ENCODE measurements around the gene SMIM29. TPM values are rescaled to one million over a fixed set of nuclear protein-coding genes. Genes with fewer than 3 reads are reported as not detected.
A peak's percentile ranks its signal among the peaks of the same experiment; 100 is the strongest.

Gene SMIM29
- total RNA-seq, 2 donors from 2014 or later, result 7.2 to 7.9 TPM

GRCh38 chr6:34229877-34230276 is 18.9 kb downstream of the SMIM29 start:
- Mint-ChIP-seq H3K36me3 (ENCODE audit: low read depth) (no peaks in the 10 kb centered on the region), H3K4me3 (no peak overlapping the region), H3K4me1 (peaks cover 47% of the 10 kb centered on the region), H3K27me3 (ENCODE audit: insufficient read depth) (no peaks in the 10 kb centered on the region), H3K9me3 (no peaks in the 10 kb centered on the region), H3K27ac (no peak overlapping the region)
- Histone ChIP-seq H3K4me1 (ENCODE audit: control insufficient read depth, insufficient read depth, low read length) (peaks cover 11% of the 10 kb centered on the region), H3K9ac (ENCODE audit: extremely low read depth, low read length, poor library complexity, severe bottlenecking) (no peak overlapping the region), H3K36me3 (ENCODE audit: control insufficient read depth, insufficient read depth, low read length) (no peaks in the 10 kb centered on the region), H3K9me3 (ENCODE audit: control insufficient read depth, low read length) (no peaks in the 10 kb centered on the region), H3K27me3 (ENCODE audit: control insufficient read depth, insufficient read depth, low read length, poor library complexity, severe bottlenecking) (no peaks in the 10 kb centered on the region), H3K27ac (ENCODE audit: low read depth, low read length) (no peak overlapping the region), H3K4me3 (ENCODE audit: low read length) (no peak overlapping the region)
- WGBS, 2 experiments (ENCODE audit: insufficient coverage in 1 of 2, insufficient read length in 1 of 2), result 92 to 100% methylated on average over 1 to 8 of the region's 8 CpGs
- TF ChIP-seq CTCF (conservative IDR thresholded peaks at IDR 0.05), result no peak
- DNase-seq, result no peak

GRCh38 chr6:34227761-34228421 is 20.9 kb downstream of the SMIM29 start:
- H3K27me3 ChIP-seq (ENCODE audit: control insufficient read depth, insufficient read depth, low read length, poor library complexity, severe bottlenecking), result no peaks in the 10 kb centered on the region
- no peaks in the 10 kb centered on the region for H3K9me3 ChIP-seq (ENCODE audit: control insufficient read depth, low read length)
- no peak overlapping the region for H3K9ac ChIP-seq (ENCODE audit: extremely low read depth, low read length, poor library complexity, severe bottlenecking)
- no peaks in the 10 kb centered on the region for H3K9me3 Mint-ChIP-seq
- no peaks in the 10 kb centered on the region for H3K36me3 ChIP-seq (ENCODE audit: control insufficient read depth, insufficient read depth, low read length)
- DNase-seq, result peak; percentile 69
- H3K4me3 ChIP-seq (ENCODE audit: low read length), result no peak overlapping the region
- TF ChIP-seq CTCF (conservative IDR thresholded peaks at IDR 0.05), result no peak
- WGBS, 2 experiments (ENCODE audit: insufficient coverage in 1 of 2, insufficient read length in 1 of 2), result 95% methylated on average over 15 to 16 of the region's 16 CpGs
- no peaks in the 10 kb centered on the region for H3K36me3 Mint-ChIP-seq (ENCODE audit: low read depth)
- peaks cover 12% of the 10 kb centered on the region for H3K4me1 ChIP-seq (ENCODE audit: control insufficient read depth, insufficient read depth, low read length)
- H3K27ac ChIP-seq (ENCODE audit: low read depth, low read length), result no peak overlapping the region
- H3K27ac Mint-ChIP-seq, result peak overlapping the region; percentile 94
- peaks cover 39% of the 10 kb centered on the region for H3K4me1 Mint-ChIP-seq
- no peaks in the 10 kb centered on the region for H3K27me3 Mint-ChIP-seq (ENCODE audit: insufficient read depth)
- H3K4me3 Mint-ChIP-seq, result peak overlapping the region; percentile 34

- H3K4me1 Mint-ChIP-seq, result peaks cover 37% of the 10 kb centered on the region
- H3K9me3 ChIP-seq (ENCODE audit: control insufficient read depth, low read length), result no peaks in the 10 kb centered on the region
- H3K9ac ChIP-seq (ENCODE audit: extremely low read depth, low read length, poor library complexity, severe bottlenecking), result no peak overlapping the region
- H3K27me3 ChIP-seq (ENCODE audit: control insufficient read depth, insufficient read depth, low read length, poor library complexity, severe bottlenecking), result no peaks in the 10 kb centered on the region
- H3K4me3 ChIP-seq (ENCODE audit: low read length), result no peak overlapping the region
- no peak overlapping the region for H3K27ac ChIP-seq (ENCODE audit: low read depth, low read length)
- H3K36me3 ChIP-seq (ENCODE audit: control insufficient read depth, insufficient read depth, low read length), result no peaks in the 10 kb centered on the region
- no peaks in the 10 kb centered on the region for H3K27me3 Mint-ChIP-seq (ENCODE audit: insufficient read depth)
- 73 to 75% methylated on average over 8 to 15 of the region's 15 CpGs for WGBS, 2 experiments (ENCODE audit: insufficient coverage in 1 of 2, insufficient read length in 1 of 2)
- peak; percentile 69 for TF ChIP-seq CTCF (conservative IDR thresholded peaks at IDR 0.05)
- DNase-seq, result peak; percentile 90
- peak overlapping the region; percentile 34 for H3K4me3 Mint-ChIP-seq
- peak overlapping the region; percentile 94 for H3K27ac Mint-ChIP-seq
- no peaks in the 10 kb centered on the region for H3K9me3 Mint-ChIP-seq
- H3K36me3 Mint-ChIP-seq (ENCODE audit: low read depth), result no peaks in the 10 kb centered on the region
- peaks cover 12% of the 10 kb centered on the region for H3K4me1 ChIP-seq (ENCODE audit: control insufficient read depth, insufficient read depth, low read length)
These were observed 21.8 kb downstream of the SMIM29 start for GRCh38 chr6:34226731-34227586.
